HG03432 (cell line): ENCODE results near the gene SH2D7.

Experiments used
- ATAC-seq: cut with Tn5 transposase; IDR thresholded peaks from one replicate; pipeline ENCODE4 v1.9.1; 2021; ENCODE audit warnings: mild to moderate bottlenecking, moderate library complexity; ENCODE audit not compliant: unreplicated experiment

SH2D7 gene

DNA sequence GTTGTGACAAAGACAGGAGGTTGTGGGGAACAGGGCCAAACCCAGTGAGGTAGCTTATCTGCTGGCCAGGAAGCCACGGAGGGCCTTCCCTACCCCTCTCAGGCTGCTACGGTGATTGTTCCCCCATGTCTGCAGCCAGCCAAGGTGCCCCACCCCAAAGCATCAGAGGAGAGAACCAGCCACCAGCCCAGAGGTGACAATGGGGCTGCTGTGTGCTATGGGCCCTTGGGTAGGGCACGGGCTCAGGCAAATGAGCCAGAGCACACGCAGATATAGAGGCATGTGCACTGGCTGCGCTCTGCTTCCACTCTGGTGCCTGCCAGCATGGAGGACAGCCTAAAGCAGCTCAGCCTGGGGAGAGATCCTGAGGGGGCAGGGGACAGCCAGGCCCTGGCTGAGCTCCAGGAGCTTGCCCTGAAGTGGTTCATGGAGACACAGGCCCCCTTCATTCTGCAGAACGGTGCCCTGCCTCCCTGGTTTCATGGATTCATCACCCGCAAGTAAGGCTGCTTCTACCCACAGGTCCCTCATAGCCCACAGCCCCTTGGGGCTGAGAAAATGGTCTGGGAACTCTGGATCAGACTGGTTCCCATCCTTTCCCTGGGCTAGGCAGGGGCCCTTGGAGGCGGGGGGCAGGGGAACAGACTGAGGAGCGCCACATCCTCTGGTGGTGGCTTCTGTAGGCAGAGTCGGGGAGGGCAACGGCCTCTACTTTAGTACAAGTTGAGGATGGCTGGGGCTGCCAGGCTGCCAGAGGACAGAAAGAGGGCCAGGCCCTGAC is at the start of gene SH2D7:
SH2D7 (plus strand) TSS at position 301 of the 781 bp plus-strand sequence; CDS start at position 325, 24 bp downstream.
- no peak for ATAC-seq

DNA sequence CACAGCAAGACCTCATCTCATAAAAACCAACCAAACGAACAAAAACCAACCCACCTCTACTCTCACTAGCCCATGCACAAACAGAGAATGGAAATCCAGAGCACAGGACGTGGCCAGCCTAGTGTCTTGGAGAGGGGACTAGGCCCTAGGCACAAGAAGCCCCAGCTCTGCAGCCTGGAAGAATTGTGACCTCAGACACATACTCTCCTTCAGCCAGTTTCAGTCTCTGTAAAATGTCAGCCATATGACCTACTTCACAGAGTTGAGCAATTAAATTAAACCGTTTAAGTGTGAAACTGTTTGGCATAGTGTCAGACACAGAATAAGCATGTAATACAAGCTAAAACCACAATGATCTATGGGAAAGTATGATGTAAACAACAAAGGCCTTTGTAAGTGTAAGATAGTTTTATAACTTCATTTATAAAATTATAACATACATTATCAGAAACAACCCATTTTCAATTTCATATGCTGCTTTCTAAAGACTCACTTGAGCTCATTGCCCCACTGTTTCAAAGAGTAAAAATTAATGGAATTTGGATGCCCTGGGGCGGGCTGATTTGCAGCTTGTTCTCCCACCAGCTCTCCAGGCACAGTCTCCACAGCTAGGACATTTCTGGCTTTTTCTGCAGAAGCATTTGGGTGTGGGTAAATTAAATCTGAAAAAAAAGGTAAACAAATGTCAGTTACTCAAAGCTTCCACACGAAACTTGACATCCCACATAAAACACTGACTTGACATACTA is 47.8 kb upstream of the SH2D7 start:
- no peak for ATAC-seq

DNA sequence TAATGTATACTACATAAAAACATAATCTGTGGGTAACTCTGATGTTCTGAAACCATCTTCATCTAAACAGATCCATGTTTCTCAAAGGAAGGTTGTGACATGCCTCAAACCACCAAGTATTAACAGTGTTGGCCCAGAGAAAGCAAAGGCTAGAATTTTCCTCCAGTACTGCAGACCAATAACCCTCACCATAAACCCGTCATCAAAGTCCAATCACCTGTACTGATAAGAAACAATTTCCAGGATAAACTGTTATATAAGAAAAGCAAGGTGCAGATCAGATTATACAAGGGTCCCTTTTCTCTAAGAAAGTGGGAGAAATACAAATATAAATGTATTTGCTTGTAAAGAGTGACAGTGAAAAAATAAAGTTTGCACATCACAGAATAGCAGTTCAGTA is 47.2 kb upstream of the SH2D7 start:
- ATAC-seq = no peak

DNA sequence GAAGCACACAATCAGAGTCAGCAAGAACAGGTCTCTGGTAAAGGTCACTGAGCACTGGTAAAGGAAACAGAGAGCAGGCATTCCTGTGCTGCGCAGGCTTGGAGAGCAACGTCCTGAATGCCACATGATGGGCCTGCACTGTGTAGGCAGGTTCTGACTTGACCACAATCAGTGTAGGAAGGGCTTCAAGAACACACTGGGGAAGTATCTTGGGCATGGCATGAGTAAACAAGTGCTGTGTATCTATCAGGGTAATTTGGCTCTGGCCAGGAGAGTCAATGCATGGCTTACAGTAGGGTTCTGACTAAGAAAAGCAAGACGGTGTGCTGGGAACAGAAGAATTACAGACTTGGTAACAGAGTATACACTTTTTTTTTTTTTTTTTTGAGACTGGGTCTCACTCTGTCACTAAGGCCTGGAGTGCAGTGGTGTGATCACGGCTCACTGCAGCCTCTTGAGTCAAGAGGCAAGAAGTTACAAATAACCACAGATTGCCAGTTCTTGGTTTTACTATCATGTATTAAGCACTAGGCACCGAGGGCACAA is 45.5 kb upstream of the SH2D7 start:
- peak; percentile 34 for ATAC-seq

DNA sequence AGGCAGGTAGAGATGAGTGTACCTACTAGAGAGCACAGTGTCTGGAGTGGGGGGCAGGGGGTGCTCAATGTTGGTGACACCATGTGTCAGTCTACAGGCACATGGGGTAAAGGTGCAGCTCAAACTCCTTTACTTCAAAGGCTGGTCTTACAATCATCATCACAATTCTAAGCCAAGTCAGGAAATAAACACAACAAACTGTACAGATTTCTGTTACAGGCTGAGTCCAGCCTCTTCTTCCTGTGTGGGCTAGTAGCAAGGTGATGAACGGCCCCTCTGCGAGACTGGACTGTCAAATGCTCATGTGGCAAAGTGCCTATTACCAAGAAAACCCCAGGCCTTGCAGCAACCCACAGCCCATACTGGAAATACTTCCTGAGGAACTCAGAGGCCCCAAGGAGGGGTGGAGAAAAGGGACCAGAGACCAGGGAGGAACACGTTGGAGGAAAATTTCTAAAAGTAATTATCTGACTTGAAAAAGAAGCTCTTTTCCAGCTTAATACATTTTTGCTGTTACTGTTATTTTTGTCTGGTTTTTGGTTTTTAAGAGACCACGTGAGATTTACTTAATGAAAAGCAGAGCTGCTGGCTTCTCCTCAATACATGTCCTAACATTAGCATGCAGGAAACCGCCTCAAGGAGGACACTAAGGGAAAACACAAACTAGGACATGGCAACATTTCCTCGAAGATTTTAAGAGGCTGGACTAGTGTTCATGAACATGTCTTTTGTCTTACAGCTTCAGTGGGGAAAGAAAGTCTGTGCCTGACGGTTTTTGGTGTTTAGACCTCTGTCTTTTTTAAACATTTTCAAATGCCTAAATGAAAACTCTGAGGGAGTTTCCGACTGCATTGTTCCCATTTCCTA is 44.4 kb upstream of the SH2D7 start:
- no peak for ATAC-seq

DNA sequence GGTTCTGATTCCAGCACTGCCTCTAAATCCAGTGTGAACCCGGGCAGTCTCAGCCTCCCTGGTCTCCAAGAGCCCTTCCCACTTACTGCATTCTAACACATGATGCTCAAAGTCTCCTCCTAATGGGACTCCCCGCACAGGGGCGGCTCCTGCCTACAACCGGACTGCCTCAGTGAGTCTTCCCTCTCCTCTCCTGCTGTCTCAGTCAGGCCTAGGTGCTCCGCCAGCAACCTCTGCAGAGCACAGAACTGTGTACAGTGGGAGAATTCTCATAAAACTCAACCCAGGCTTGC is 43.8 kb upstream of the SH2D7 start:
- no peak for ATAC-seq

DNA sequence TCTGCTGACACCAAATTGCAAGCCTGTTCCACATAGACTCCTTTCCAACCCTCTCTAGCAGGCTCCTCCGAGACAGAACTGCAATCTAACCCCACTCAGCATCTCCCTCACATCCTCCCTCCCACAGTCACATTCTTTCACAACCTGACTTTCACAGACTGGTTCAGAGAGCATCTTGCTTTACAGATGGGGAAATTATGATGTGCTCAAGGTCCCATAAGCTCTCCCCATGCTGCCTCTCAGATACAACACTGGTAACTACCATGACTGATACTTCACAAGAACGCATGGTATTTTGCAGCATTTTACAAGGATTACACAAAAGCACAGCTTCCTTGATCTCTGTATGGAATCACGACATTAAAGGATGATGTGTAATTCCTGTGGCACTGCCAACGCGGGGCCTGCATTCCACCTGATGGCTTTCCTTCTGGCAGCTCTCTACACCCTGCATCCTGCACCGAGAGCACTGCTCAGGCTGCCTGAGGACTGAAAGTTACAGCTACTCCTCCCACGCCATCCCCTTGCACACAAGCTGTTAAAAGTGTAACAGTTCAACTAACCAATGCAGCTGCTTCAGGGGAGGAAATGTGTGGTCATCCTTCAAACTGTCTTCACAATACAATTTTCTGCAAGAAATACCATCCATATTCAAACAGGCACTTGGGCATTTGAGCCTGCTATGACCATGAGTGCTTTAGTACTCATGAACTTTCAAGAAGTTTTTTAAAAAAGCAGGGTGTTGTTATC is 42.5 kb upstream of the SH2D7 start:
- ATAC-seq = peak; percentile 76

DNA sequence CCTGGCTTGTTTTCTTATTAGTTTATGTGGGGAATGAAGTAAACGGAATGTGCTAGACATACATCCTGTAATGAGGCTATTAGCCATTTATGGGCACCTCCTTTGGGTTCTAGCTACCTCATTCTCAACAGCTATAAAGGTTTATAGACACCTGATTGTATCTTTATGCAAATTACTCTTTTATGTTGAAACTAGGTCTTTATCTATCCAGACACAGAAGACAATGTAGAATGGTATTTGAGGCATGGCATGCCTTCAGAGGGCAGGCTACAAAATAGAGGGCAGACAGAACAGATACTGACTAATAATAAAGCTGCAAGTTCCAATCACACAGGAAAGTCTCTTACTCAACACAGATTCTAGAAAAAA is 41.9 kb upstream of the SH2D7 start:
- peak; percentile 20 for ATAC-seq

DNA sequence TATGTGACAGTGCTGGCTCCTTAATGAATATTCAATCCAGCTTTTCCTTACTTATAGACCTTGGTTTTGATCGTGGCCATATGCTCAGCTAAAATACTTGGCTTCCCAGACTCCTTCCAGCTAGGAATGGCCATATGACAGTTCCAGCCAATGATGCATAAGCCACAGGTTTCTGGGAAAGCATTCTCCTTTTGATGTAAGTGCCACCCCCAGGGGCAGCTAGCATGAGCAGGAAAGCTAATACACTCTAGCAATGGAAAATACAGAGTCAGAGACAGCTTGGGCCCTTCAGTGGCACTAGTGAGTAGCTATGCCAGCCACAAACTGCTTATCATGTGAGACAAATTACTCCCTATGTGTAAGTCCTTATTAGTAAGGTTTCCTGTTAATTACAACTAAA is 41.5 kb upstream of the SH2D7 start:
- ATAC-seq = no peak

DNA sequence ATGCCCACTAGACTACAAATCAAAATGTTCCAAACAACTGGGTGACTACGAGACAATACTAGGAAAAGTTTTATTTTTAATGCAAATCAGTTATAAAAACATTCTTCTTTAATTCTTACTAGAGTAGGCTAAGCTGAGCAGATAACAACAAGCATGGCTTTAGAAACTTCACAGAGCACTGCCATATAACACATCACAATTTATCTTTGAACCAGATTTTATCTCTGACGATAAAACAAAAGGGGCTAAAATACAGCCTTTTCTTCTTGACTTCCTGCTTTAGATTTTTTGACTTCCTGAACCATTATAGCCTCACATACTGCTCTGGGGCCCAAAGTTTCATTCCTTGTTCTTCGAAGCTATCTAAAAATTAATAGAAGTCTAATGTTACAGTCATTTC is 40.8 kb upstream of the SH2D7 start:
- no peak for ATAC-seq

DNA sequence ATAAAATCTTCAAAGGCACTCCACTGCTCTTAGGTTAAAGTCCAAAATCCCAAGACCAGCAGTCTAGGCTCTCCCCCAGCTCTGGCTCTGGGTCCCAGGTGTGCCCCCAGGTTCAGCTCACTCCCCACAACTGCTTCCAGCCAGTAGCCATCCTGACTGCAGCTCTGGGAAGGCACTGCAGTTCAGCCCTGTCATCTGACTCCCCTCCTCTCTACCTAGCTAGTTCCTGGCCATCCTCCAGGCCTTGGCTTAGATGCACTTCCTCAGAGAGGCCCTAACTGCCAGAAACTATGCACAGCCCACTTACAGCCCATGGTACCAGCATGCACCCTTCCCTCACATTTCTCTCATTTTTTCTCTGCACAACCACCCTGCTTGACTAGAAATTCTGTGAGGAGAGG is 40.4 kb upstream of the SH2D7 start:
- no peak for ATAC-seq

DNA sequence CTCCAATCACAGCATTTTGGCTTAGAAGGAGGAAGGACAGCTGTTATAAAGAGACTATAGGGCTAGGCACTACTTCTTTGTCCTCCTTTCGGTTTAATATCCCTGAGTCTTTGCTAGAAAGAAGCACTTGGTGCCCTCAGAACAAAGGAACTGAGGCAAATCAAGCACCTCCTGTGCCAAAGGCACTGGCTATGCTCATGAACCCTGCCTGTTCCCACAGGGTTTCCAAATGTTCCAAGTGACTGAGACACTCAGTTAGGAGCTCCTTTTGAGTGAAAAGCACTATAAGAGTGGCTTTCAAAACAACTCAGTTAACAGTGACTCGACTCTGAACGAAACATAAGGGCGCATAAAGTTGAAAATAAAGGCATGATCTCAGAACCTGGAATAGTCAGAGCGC is 39.8 kb upstream of the SH2D7 start:
- no peak for ATAC-seq

DNA sequence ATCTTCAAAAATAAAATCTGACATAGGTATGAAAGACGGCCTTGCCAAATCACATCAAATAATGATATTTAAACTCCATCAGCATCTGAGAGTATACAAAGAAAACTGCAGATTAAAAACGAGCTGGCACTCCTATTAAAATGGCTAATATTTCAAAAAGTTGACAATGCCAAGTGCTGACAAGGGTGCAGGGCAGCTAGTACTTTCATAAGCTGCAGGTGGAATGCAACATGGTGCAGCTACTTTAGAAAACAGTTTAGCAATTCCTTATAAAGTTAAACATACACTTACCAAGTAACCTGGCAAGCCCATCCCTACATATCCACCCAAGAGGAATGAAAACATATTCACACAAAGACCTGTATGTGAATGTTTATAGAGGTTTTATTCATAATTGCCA is 37.8 kb upstream of the SH2D7 start:
- no peak for ATAC-seq

DNA sequence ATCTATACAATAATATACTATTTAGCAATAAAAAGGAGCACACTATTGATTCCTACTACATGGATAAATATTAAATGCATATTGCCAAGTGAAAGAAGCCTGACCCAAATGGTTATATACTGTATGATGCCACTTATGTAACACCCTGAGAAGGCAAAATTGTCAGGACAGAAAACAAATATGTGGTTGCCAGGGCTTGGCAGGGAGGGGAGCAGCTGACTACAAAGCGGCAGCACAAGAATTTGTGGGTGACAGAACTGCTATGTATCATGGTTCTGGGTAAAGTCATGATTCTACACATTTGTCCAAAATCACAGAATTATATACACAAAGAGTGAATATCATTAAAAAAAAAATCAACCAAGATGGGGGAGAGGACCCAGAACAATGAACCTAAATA is 37.4 kb upstream of the SH2D7 start:
- ATAC-seq = no peak

DNA sequence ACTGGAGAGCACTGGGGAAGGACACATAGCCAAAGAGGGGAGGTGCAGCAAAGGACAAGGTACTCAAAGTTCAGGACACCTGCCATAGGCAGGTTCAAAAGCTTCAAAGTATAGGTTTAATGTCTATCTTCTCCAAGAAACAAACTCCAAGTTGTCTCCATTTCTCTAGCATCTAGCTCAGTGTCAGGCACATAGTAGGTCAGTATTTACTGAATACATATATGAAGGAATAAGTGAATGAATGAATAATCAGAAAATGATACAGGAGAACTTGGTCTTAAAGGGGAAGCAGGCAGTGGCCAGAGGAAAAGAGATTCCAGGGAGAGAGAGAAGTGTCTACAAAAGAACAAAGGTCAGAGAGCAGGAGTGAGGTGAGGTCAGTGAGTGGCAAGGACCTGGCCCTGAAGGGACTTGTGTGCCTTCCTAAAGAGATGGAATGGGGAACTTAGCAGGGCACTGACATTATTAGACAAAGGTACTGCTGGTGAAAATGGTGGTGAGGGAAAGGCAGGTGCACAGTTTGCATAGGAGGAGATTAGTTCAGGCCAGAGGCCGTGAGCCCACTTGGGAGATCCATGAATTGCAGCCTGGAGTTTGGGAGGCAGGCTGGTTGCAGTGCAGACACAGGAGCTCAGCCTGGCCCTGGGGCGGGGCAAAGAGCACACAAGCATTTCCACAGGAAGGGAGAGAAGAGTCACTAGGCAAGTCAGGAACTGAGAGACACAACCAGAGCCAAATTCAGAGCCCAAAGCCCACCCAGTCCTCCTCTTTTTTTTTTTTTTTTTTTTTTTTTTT is 36.2 kb upstream of the SH2D7 start:
- ATAC-seq = peak; percentile 33

DNA sequence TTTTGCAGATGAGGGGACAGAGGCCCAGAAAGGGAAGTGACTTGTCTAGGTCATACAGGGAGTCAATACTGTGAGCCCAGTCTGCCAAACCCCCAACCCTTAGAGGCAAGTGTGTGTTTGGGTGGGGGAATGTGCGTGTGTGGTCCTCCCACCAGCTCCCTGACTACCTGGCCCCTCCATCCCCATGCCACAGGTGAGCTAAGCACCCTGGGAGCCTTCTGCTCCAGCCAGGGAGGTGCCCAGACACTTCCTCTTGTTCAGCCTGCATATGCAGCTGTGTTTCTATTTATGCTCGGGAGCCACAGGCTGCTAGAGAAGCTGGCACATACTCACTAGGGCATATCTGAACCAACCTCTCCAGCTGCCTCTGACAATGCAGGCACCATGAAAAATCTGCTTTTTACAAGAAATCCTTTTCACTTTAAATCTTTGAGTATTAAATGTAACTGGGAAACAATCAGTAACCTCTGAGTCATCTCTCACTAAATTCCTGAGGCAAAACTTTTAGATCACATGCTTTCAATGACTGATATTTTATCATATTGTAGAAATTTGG is 35.6 kb upstream of the SH2D7 start:
- ATAC-seq = peak; percentile 55

DNA sequence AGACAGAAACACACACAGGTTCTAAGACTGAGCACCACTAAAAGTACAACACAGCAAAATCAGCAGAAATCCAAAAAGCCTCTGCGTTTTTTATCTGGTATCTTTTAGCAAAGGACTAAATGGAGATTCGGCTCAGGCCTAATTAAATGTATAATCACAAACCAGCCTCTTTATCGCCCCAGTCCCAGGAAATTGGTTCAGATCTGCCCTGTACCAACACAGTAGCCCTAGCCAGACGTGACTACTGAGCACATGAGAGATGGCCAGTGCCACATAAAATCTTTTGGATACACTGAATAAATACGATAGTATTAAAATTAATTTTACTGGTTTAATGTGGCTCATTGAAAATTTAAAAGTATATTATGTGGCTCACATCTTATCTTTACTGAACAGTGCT is 34.6 kb upstream of the SH2D7 start:
- no peak for ATAC-seq

DNA sequence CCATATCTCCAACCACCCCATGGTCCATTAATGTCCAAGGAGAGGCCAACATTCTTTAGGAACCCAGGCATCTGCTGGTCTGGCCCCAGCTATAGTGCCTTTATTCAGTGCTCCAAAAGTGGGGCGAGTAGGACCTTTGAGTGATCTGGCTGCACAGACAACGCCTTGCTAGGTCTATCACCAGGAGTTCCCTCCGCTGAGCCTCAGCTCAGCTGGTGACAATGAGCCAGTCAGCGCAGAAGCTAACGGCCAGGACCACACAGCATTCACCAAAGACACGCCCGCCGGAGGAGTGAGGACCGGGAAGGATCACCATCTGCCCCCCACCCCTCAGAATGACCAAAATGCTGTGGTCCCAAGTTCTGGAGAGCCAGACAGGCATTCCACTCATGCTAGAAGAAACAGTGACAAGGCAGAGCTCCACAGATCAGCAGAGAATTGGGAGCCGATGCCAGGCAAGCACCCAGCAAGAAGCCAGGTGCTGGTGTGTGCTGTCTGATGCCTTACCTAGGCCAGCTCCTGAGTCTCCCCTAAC is 33.9 kb upstream of the SH2D7 start:
- no peak for ATAC-seq

DNA sequence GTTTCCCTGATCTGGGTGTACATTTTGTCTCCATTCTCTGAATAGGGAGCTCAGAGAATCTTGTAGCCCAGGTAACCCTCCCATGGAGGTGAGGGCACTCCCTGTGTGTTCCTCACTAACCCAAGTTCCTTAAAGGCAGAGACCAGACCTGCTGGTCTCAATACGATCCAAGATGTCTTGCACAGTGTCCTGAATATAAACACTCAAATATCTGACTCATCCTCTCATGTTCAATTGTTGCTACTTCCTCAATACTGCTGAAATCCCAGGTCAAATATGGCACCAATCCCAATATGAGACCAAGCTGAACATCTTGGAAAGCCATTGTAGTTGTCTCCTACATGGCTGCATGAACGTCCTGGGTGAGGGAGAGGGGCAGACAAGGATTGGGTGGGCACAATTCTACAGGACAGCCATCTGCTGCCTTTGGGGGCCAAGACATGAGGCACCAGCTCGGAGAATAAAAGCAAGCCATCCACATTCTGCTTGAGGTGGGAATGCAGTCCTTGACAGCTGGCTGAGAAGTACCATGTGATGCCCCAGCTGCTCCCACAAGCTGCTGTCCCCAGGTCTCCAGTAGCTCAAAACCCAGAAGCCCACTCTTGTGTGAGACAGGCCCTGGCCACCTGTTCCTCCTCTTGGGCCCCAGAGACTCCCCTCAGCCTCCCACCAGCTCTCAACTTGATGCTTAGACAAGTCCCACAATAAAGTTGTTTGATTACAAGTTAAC is 33.1 kb upstream of the SH2D7 start:
- ATAC-seq = no peak
